EL (cell line): ENCODE results near the gene TLX3.
A peak's percentile ranks its signal among the peaks of the same experiment; 100 is the strongest.
"Not testable (repeated sequence)": the region's sequence is repeated elsewhere in the genome, so short reads cannot be mapped to it uniquely, and the experiment has no call there.

ENCODE experiments used
- DNase-seq: peaks from one replicate; pipeline ENCODE4 v3.0.0-alpha.2; 2016

The TLX3 gene

DNA sequence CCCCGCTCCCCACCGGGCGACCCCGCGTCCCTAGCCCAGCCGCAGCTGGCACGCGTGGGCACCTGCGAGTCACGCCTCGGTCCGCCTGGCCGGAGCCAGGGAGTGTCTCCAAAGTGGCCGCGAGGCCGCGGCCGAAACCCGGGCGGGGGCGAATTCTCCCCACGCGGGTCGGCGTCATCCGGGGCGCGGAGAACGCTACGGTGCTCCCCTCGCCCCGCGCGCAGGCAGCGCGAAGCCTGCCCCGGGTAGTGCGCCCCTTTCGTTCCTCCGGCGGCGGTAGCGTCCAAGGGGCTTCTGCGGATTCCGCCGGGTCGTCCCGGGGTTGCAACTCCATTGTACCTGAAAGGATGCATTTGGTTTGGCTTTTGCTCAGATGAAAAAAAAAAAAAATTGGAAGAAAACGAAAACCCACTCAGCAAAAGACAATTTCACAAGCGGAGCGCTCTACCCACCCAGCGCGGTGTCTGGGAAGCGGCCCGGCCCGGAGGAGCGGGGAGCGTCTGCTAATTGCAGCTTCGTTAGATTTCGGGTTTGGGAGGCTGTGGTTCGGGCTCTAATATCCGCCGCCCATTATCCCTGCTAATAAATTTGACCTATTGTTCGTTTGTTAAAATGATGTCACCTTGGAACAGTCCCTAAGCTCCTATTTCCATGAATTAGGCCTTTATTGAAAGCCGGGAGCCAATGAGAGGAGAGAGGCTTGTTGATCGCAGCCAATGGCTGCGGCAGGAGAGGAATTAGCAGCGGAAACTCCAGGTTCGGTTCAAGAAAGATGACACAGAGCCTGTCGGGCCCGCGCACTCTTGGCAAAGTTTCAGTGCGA lies at the start of gene TLX3:
Gene TLX3 (plus strand): TSS at position 796 of the 823 bp plus-strand sequence. CDS start 118 bp downstream, outside the sequence.
- DNase-seq = peak; percentile 58

- DNase-seq = no peak
These were observed 47.7 kb upstream of the TLX3 start for GRCh38 chr5:171261361-171261760.

- no peak for DNase-seq
These were observed 47.1 kb upstream of the TLX3 start for GRCh38 chr5:171261904-171262303.

DNA sequence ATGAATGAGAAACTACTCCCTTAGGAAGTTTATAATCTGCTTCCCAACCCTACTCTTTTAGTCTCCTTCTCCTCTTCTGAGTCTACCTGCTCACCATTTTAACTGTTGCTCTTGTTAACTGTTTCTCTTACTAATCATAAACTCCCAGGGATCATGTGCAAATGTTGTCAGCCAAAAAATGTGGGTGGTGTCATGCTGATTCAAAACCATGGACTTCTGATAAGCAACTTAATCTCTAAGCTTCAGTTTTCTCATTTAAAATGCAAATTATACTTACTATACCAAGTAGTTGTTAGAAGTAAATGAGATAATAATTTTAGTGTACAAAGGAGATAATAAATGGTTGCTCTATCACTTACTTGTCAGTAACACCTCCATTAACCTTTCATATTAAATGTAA lies 45.9 kb upstream of the TLX3 start:
- DNase-seq = no peak

DNA sequence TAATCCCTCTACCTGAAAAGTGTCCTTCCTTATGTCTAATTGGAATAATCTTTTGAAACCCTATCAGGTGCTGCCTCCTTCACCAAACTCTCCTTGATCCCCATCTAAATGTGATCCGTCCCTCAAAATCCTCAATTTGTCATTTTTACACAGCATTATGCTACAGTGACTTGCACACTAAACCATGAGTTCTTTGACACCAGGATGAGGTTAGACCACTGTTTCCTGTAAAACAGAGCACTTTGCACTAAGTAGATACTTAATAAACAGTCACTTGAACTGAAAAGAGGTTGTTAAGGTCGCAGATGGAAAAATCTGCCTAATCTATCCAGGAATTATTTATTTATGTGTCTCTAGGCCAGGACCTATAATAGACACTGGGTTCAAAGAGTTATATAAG lies 44.2 kb upstream of the TLX3 start:
- no peak for DNase-seq

DNA sequence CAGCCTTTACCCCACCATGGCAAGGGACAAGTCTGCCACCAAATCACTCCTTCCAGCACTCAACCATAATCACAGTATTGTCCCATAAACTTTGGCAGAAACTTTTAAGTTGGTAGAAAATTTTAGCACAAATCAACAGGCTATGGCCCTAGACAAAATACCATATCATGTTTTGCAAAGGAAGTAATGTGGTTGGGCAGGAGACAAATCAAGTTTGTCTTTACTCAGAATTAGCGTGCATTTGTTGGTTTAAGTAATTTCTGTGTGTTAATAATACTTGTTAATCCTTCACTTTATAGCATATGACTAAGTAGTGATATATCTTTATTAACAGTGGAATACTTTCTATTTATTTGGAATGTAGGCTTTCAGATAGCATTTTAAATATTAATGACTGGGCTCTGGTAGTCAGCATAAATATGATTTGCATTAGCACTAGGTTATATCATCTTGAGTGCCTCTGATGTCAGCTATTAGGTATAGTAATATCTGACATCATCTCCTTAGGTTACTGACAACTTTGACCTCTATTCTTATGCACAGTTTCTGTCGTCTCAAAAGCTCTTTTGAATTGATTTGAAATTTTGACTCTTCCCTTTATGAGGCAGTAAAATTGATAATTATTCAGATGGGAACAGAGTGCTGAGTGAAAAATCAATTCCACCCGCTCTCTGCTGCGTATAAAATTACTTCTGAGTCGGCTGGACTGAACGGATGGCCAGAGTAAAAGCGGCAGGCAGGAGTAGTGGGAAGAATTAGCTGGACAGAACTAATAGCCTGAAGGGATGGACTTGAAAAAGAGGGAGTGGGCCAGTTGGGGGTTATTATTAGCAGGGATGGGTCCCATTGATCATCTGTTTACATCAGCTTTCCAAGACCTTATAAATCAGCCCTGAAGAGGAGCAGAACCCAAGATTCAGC lies 40.1 kb upstream of the TLX3 start:
- peak; percentile 10 for DNase-seq

DNA sequence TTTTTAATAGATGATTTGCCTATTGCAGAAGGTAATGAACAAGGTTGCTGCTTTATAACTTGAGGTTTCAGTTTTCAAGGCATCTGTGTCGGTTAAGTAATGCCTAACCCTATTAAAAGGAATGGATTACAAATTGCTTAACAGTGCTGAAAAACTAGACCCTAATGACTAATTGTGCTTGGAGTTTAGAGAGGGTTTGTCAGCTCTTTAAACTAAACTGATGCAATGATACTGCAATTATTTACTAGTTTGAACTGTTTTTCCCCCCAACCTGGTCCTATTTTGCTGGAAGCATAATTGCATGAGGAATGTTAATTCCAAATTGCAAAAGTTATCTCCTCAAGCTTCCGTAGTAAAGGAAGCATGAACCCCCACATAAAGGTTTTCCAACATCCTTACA lies 39.3 kb upstream of the TLX3 start:
- peak; percentile 81 for DNase-seq

DNA sequence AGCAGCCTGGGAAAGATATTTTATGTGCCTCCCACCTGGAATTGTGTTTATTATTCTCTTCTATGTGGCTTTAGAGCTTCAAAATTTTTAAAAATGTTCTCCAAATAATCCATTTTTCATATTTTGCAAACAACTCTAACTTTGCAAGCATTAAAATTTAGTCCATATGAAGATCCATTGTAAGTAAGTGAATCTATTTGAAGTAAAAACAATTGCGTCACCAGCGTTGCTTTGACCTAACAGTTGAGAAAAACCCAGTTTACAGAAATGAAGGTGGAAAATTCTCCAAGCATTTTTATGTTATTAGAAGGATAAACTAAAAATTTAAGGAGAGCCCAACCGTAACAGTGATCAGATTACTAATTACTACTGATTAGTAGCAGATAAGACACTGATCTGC lies 38.9 kb upstream of the TLX3 start:
- no peak for DNase-seq

GRCh38 chr5:171271798-171272197 lies 37.2 kb upstream of the TLX3 start:
- no peak for DNase-seq

DNA sequence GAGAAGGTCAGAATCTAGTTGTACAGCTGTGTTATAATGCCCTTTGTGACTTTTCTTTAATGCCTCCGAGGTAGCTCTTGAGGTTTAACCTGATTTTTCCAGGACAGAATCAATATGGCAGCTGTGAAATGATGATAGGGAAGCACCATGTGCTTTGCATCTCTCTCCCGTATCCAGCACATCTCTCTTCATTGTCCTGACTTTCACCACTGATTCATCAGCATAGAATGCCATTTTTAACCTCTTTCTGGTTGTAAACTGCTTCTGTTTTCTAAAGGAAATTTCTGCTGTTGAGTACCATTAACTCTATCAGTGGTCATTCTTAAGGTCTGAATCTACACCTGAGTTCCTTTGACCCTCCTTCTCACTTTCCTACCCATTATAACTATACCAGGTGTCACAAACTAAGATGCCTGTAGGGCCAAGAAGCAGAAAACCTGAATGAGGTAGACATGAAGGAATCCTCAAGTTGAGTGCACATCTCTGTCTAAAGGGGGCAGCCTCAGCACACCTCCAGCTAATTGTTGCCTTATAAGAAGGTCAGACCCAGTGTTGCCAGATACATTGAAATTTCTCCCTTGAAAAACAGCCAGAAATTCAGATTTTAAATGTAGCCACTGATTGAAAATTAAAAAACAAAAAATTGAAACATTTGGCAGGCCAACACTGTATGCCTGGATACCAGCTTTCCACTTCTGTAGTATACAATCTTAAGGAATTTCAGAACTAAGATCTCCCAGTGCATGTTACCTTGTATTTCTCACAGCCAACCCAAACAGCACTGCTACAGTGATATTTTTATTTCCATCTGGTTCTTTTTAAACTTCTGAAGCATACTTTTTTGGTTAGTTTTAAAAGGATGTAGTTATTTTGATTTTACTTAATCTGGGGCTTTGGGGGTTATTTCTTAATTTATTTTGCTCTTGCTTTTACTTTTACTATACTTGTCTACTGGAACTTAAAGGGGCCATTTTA lies 35.8 kb upstream of the TLX3 start:
- DNase-seq = peak; percentile 61

DNA sequence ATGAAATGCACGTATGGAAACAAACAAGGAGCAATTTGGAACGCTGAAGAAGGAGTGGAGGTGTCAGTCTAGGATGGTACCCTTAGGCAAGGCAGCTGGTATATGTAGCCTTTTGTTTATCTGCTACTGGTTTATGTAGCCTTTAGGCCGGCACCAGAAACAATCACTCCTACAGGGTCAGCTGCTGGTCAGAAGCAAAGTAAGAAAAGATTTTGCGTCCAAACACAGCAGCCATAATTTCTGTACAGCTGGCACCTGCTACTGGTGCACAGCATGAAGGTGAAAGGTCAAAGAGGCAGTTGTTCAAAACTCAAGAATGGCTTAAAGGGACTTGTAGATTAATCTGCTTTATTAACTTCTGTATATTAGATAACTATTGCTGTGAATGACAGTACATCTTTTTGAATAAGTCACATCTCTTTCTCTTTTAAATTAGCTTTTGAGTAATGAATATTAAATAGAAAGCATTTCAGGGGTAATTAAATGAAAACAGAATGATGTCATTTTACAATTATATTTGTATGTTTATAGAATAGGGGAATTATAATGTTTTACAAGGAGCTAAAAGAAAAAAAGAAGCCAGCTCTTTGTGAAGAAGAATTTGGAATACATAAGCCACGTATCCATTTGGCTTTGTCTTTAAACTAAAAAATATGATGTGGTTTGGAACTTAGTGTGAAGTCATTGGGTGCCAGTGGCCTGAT lies 33.1 kb upstream of the TLX3 start:
- DNase-seq = no peak

DNA sequence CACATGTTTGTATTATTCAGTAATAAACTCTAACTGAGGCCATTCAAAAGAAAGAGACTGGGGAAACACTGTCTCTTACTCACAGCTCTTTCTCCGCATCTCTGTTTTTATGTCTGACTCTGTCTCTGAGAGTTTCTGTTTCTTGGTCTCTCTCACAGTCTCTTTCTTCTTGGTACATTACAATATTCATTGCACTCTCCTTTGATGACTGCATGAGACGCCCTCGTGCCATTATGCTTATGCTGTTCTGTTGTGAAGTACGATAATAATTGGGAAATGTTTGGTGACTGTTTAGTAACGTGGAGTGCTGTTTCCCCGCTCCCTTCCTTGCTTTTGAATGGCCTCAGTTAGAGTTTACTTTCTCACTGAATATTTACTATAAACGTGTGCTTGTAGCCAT lies 25.3 kb upstream of the TLX3 start:
- no peak for DNase-seq

GRCh38 chr5:171285465-171285864 lies 23.6 kb upstream of the TLX3 start:
- DNase-seq = no peak

DNA sequence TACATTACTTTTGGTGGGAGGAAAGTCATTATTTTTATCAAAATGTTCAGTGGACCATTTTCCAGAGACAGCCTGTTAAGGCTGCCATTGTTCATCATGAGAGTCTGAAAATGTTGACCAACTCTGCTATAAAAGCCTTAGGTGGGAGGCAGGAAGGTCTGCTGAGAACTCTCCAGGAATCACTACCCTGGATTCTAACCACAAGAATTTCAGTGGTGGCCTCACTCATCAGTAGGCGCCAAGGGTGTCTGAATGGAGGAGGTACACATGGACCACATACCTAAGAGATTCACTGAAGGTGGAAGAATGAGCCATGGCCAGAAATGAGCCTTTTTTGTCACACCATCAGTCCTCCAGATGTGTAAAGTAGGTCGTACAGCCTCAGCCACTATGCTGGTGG lies 21.0 kb upstream of the TLX3 start:
- no peak for DNase-seq

- DNase-seq = no peak
These were observed 17.7 kb upstream of the TLX3 start for GRCh38 chr5:171291371-171291770.

- DNase-seq = no peak
These were observed 13.7 kb upstream of the TLX3 start for GRCh38 chr5:171295299-171295698.

GRCh38 chr5:171295801-171296200 lies 13.2 kb upstream of the TLX3 start:
- DNase-seq = no peak

GRCh38 chr5:171297941-171298340 lies 11.1 kb upstream of the TLX3 start:
- DNase-seq = not testable (repeated sequence)

- DNase-seq = no peak
These were observed 9.8 kb upstream of the TLX3 start for GRCh38 chr5:171299228-171299627.

GRCh38 chr5:171299851-171300250 lies 9.2 kb upstream of the TLX3 start:
- DNase-seq = no peak

GRCh38 chr5:171300358-171300757 lies 8.7 kb upstream of the TLX3 start:
- no peak for DNase-seq

GRCh38 chr5:171306166-171306565 lies 2.9 kb upstream of the TLX3 start:
- no peak for DNase-seq
